Measurements from ENCODE around the gene IFT22. TPM values are rescaled to one million over a fixed set of nuclear protein-coding genes. Genes with fewer than 3 reads are reported as not detected.
"Not testable (repeated sequence)": the region's sequence is repeated elsewhere in the genome, so short reads cannot be mapped to it uniquely, and the experiment has no call there.

IFT22 gene
- 1 to 10 TPM; 5.5 to 6.0 TPM for total RNA-seq

DNA sequence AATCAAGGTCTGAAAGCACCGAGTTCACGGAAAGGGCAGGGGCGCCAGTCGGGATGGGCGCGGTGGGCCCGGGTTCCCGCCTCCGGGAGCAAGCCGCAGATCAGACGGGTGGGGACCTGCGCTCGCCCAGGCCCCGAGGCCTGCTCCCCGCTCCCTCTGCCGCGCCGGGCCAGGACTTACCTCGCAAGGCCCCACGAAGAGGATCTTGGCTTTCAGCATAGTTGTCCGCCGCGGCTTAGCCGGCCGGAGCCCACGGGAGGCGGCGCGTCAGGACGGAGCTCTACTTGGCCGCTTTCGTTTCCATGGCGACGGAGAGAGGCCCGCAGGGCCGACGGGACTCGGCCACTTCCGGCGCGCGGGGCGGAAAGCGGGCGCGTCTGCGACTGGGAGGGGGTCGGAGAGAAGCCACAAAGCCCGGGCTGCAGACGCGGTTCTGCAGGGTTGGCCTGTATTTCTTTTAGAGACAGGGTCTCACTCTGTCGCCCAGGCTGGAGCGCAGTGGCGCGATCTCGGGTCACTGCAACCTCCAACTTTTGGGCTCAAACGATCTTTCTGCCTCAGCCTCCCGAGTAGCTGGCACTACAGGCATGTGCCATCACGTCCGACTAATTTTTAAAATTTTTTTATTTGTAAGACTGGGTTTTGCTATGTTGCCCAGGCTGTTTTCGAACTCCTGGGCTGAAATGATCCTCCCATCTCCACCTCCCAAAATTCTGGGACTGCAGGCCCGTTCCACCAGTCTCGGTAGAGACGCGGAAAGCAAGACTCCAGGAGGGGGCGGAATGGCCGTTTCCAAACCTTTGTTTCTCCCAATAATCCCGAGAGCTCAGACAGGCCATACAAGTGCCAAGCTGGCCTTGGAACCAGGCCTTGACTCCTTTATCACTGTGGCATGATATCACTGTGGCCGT lies at the start of gene IFT22:
TSS of gene IFT22 (minus strand) at position 322 of the 911 bp plus-strand sequence. CDS start at position 219, 103 bp downstream.
- Mint-ChIP-seq H3K27me3 (no peaks in the 10 kb centered on the region), H3K36me3 (no peaks in the 10 kb centered on the region), H3K4me3 (peak within 1 kb of the TSS; percentile 87), H3K9me3 (no peaks in the 10 kb centered on the region), H3K27ac (peak within 1 kb of the TSS; percentile 58 to 82), H3K4me1 (ENCODE audit: low read depth in 2 of 2) (peaks cover 5 to 12% of the 10 kb centered on the region in 2 donors)
- DNase-seq (ENCODE audit: low spot score) = peak; percentile 94
- ATAC-seq = peak; percentile 97 to 98

- Mint-ChIP-seq H3K4me3 (no peak overlapping the region), H3K27ac (no peak overlapping the region), H3K36me3 (no peaks in the 10 kb centered on the region), H3K4me1 (ENCODE audit: low read depth in 2 of 2) (peaks cover 6 to 9% of the 10 kb centered on the region in 2 donors), H3K9me3 (no peaks in the 10 kb centered on the region), H3K27me3 (peaks cover 16 to 46% of the 10 kb centered on the region in 2 donors)
- DNase-seq (ENCODE audit: low spot score) (no peak), ATAC-seq (no peak)
Observed at GRCh38 chr7:101370836-101371235, 49.2 kb upstream of the IFT22 start.

DNA sequence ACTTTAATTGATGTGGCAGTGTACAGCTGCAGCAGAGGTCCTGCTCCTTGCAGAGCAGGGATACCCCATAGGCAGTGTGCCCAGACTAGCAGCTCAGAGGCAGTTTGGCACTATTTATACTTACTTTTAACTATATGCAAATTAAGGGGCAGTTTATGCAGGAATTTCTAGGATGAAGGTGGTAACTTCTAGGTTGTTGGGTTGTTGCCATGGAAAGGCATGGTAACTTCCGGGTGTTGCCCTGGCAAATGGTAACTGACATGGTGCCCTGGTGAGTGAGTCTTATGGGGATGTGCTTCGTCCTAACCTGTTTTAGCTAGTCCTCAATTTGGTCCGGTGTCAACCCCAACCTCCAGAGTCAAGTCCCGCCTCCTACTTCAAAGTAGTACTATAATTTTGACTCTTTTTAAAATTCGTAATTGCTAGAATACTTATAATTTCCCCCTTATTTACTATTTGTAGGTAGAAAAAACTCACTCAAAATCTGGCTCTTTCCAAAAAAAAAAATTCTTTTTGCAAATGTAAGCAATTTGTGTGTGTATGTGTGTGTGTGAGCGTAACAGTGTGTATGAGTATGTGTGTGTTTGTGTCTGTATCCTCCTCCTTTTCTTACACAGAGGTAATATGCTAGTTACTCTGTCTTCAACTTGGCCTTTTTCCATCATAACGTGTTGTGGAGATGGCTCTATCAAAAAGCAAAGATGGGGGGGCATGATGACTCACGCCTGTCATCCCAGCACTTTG lies 47.0 kb upstream of the IFT22 start:
- H3K4me1 Mint-ChIP-seq (ENCODE audit: low read depth in 2 of 2) = peaks cover 6 to 9% of the 10 kb centered on the region in 2 donors
- no peak overlapping the region for H3K4me3 Mint-ChIP-seq
- no peaks in the 10 kb centered on the region for H3K36me3 Mint-ChIP-seq
- no peak for DNase-seq (ENCODE audit: low spot score)
- ATAC-seq = no peak
- H3K27ac Mint-ChIP-seq = no peak overlapping the region
- H3K27me3 Mint-ChIP-seq = peaks cover 20 to 63% of the 10 kb centered on the region in 2 donors
- H3K9me3 Mint-ChIP-seq = no peaks in the 10 kb centered on the region

DNA sequence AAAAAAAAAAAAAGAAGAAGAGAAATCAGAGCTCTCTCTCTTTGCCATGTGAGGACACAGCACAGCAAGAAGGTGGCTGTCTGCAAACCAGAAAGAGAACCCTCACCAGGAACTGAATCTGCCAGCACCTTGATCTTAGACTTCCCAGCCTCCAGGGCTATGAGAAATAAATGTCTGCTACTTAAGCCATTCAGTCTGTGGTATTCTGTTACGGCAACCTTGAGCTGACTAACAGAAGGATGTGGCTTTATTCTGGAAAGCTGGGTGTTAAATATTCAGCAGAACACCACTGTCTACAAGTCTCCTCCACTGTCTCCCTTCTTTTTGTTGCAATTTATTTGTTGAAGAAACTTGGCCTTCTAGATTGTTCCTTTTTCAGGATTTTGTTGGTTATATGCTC lies 46.1 kb upstream of the IFT22 start:
- peak in 1 of 2 donors; percentile 69 for ATAC-seq
- Mint-ChIP-seq H3K9me3 (no peaks in the 10 kb centered on the region), H3K36me3 (no peaks in the 10 kb centered on the region)

DNA sequence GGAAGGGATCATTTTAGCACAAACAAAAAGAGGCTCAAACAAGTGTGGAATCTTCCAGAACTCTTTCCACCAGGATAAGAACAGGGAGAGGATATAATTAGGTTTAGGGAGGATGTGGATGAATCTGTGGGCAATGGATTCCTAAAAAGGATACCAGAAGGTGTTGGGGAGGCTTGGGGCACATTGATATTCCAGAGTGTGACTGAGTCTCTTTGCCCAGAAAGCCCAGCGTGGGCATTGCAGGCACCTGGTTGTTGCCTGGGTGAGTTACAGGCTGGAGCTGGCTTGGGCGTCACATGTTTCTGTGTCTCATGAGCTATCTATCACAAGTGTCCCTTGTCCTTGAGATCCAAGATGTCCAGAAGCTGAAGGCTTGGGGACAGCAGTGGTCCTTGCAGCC lies 44.3 kb upstream of the IFT22 start:
- Mint-ChIP-seq H3K27ac (no peak overlapping the region), H3K36me3 (no peaks in the 10 kb centered on the region), H3K9me3 (no peaks in the 10 kb centered on the region), H3K27me3 (peaks cover 19 to 49% of the 10 kb centered on the region in 2 donors), H3K4me3 (no peak overlapping the region), H3K4me1 (ENCODE audit: low read depth in 2 of 2) (peaks cover 5 to 9% of the 10 kb centered on the region in 2 donors)
- DNase-seq (ENCODE audit: low spot score) (no peak), ATAC-seq (no peak)

More for the DNA sequence above, 46.1 kb upstream of the IFT22 start:
- Mint-ChIP-seq H3K27me3 (peaks cover 17 to 58% of the 10 kb centered on the region in 2 donors), H3K27ac (no peak overlapping the region), H3K4me1 (ENCODE audit: low read depth in 2 of 2) (peaks cover 6 to 9% of the 10 kb centered on the region in 2 donors), H3K4me3 (no peak overlapping the region)
- DNase-seq (ENCODE audit: low spot score) = no peak

- ATAC-seq = peak; percentile 90 to 93
- Mint-ChIP-seq H3K27me3 (peaks cover 13 to 39% of the 10 kb centered on the region in 2 donors), H3K4me3 (peak overlapping the region; percentile 17), H3K9me3 (no peaks in the 10 kb centered on the region), H3K4me1 (ENCODE audit: low read depth in 2 of 2) (peaks cover 0 to 5% of the 10 kb centered on the region in 2 donors), H3K36me3 (no peaks in the 10 kb centered on the region), H3K27ac (no peak overlapping the region)
- DNase-seq (ENCODE audit: low spot score) = peak; percentile 69
Observed at GRCh38 chr7:101363734-101364374, 42.2 kb upstream of the IFT22 start.

DNA sequence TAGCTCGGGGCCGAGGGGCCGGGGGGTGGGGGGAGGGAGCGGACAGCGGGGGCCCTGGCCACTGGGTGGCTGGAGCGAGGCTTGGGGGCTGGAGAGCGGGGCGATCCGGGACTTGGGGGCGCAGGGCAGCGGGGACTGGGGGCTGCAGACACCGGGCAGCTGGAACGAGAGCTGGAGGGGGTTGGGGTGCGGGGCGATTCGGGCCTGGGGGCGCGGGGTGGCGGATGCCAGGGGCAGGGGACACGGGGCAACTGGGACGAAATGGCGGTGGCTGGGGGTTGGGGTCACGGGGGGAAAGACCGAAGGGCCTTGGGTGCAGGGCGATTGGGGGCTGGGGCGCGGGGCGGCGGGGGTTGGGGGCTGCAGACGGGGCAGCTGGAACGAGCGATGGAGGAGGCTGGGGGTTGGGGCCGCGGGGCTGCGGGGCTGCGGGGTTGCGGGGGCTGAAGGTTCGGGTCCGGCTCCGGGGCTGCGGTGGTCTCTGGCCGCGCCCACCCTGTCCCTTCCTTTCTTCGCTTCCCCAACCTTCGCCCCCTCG lies 41.7 kb upstream of the IFT22 start:
- Mint-ChIP-seq H3K36me3 (no peaks in the 10 kb centered on the region), H3K4me3 (no peak overlapping the region), H3K27ac (no peak overlapping the region), H3K9me3 (no peaks in the 10 kb centered on the region), H3K4me1 (ENCODE audit: low read depth in 2 of 2) (peaks cover 0 to 5% of the 10 kb centered on the region in 2 donors), H3K27me3 (peaks cover 13 to 33% of the 10 kb centered on the region in 2 donors)
- DNase-seq (ENCODE audit: low spot score) (no peak), ATAC-seq (peak in 1 of 2 donors; percentile 3)

- H3K36me3 Mint-ChIP-seq = no peaks in the 10 kb centered on the region
- H3K4me3 Mint-ChIP-seq = no peak within 1 kb of the TSS
- ATAC-seq (peak; percentile 31 to 41), DNase-seq (ENCODE audit: low spot score) (no peak)
- peaks cover 13 to 27% of the 10 kb centered on the region in 2 donors for H3K27me3 Mint-ChIP-seq
- no peak within 1 kb of the TSS for H3K27ac Mint-ChIP-seq
- H3K4me1 Mint-ChIP-seq (ENCODE audit: low read depth in 2 of 2) = no peaks in the 10 kb centered on the region
- no peaks in the 10 kb centered on the region for H3K9me3 Mint-ChIP-seq
Observed at GRCh38 chr7:101362334-101363195, 41.0 kb upstream of the IFT22 start, which contains the start of gene COL26A1. TSS of gene COL26A1 (plus strand) at chr7:101362875. CDS start at chr7:101363033, 158 bp downstream.

- H3K27me3 Mint-ChIP-seq = peaks cover 6 to 15% of the 10 kb centered on the region in 2 donors
- H3K9me3 Mint-ChIP-seq = no peaks in the 10 kb centered on the region
- no peak for DNase-seq (ENCODE audit: low spot score)
- no peaks in the 10 kb centered on the region for H3K36me3 Mint-ChIP-seq
- no peak overlapping the region for H3K27ac Mint-ChIP-seq
- H3K4me3 Mint-ChIP-seq = no peak overlapping the region
- ATAC-seq = no peak
- peaks cover 0 to 5% of the 10 kb centered on the region in 2 donors for H3K4me1 Mint-ChIP-seq (ENCODE audit: low read depth in 2 of 2)
Observed at GRCh38 chr7:101357433-101357832, 35.8 kb upstream of the IFT22 start.

DNA sequence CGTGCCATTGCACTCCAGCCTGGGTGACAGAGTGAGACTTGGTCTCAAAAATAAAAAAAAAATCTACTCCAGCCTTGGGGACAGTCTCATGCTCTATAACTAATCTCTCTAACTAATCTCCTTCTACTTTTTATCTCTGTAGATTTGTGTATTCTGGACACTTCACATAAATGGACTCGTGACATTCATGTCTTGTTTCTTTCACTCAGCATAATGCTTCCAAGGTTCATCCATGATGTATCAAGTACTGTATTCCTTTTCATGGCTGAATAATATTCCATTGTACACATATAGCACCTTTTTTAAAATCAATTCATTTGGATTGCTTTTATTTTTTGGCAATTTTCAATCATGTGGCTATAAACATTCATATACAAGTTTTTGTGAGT lies 31.3 kb upstream of the IFT22 start:
- H3K9me3 Mint-ChIP-seq = no peaks in the 10 kb centered on the region
- H3K27me3 Mint-ChIP-seq = peaks cover 15 to 16% of the 10 kb centered on the region in 2 donors
- DNase-seq (ENCODE audit: low spot score) (no peak), ATAC-seq (no peak)
- no peaks in the 10 kb centered on the region for H3K36me3 Mint-ChIP-seq
- H3K4me3 Mint-ChIP-seq = no peak overlapping the region
- H3K4me1 Mint-ChIP-seq (ENCODE audit: low read depth in 2 of 2) = peaks cover 0 to 5% of the 10 kb centered on the region in 2 donors
- no peak overlapping the region for H3K27ac Mint-ChIP-seq

DNA sequence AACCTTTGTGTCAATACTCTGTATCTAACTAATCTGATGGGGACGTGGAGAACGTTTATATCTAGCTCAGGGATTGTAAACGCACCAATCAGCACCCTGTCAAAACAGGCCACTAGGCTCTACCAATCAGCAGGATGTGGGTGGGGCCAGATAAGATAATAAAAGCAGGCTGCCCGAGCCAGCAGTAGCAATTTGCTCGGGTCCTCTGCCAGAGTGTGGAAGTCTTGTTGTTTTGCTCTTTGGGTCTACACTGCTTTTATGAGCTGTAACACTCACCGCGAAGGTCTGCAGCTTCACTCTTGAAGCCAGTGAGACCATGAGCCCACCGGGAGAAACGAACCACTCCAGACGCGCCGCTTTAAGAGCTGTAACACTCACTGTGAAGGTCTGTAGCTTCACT lies 27.7 kb upstream of the IFT22 start:
- not testable (repeated sequence) for H3K9me3 Mint-ChIP-seq; H3K4me1 Mint-ChIP-seq (ENCODE audit: low read depth in 2 of 2); H3K36me3 Mint-ChIP-seq; ATAC-seq; H3K27ac Mint-ChIP-seq; H3K4me3 Mint-ChIP-seq; DNase-seq (ENCODE audit: low spot score)
- H3K27me3 Mint-ChIP-seq = peaks cover 9 to 16% of the 10 kb centered on the region in 2 donors

GRCh38 chr7:101348456-101349067 lies 26.9 kb upstream of the IFT22 start:
- not testable (repeated sequence) for H3K36me3 Mint-ChIP-seq; H3K9me3 Mint-ChIP-seq; DNase-seq (ENCODE audit: low spot score); H3K4me1 Mint-ChIP-seq (ENCODE audit: low read depth in 2 of 2); H3K4me3 Mint-ChIP-seq; H3K27ac Mint-ChIP-seq; ATAC-seq
- peaks cover 9 to 16% of the 10 kb centered on the region in 2 donors for H3K27me3 Mint-ChIP-seq
